AG09319 (cell line): ENCODE data around the gene STMN3.
"Not testable (repeated sequence)": the region's sequence is repeated elsewhere in the genome, so short reads cannot be mapped to it uniquely, and the experiment has no call there.

ENCODE experiments used
- DNase-seq: peaks from one replicate; pipeline ENCODE4 v3.0.0-alpha.2; 2010; ENCODE audit warnings: low read depth; ENCODE audit errors: extremely low read depth
- CTCF ChIP-seq: IDR thresholded peaks from 2 replicates; pipeline ENCODE4 v1.5.1; 2011; ENCODE audit warnings: low read depth, mild to moderate bottlenecking, inconsistent platforms, low read length, moderate library complexity

The STMN3 gene

GRCh38 chr20:63657260-63657936 is 4.2 kb upstream of the STMN3 start:
- DNase-seq, result no peak
- no peak for TF ChIP-seq CTCF

GRCh38 chr20:63656451-63656850 is 3.2 kb upstream of the STMN3 start:
- TF ChIP-seq CTCF, result no peak
- DNase-seq, result no peak

- no peak for TF ChIP-seq CTCF
These were observed 2.0 kb upstream of the STMN3 start for GRCh38 chr20:63655249-63655648.

GRCh38 chr20:63653974-63654668 is 897 bp upstream of the STMN3 start:
- no peak for TF ChIP-seq CTCF
- DNase-seq, result no peak

More at GRCh38 chr20:63655249-63655648, 2.0 kb upstream of the STMN3 start:
- no peak for DNase-seq

GRCh38 chr20:63652192-63652980 is 838 bp downstream of the STMN3 start:
- no peak for DNase-seq
- no peak for TF ChIP-seq CTCF

- DNase-seq, result no peak
- no peak for TF ChIP-seq CTCF
These were observed 1.4 kb downstream of the STMN3 start for GRCh38 chr20:63651942-63652191.

GRCh38 chr20:63650486-63650885 is 2.7 kb downstream of the STMN3 start:
- not testable (repeated sequence) for DNase-seq
